UCSD-AML1 (cell line): ENCODE data around the gene SSNA1.

Experiments used
- DNase-seq: peaks from one replicate; lab custom pipeline; 2025; ENCODE audit not compliant: unreplicated experiment; lab: John Stamatoyannopoulos, UW

SSNA1 gene

GRCh38 chr9:137182836-137183235 is 5.6 kb upstream of the SSNA1 start:
- no peak for DNase-seq

DNA sequence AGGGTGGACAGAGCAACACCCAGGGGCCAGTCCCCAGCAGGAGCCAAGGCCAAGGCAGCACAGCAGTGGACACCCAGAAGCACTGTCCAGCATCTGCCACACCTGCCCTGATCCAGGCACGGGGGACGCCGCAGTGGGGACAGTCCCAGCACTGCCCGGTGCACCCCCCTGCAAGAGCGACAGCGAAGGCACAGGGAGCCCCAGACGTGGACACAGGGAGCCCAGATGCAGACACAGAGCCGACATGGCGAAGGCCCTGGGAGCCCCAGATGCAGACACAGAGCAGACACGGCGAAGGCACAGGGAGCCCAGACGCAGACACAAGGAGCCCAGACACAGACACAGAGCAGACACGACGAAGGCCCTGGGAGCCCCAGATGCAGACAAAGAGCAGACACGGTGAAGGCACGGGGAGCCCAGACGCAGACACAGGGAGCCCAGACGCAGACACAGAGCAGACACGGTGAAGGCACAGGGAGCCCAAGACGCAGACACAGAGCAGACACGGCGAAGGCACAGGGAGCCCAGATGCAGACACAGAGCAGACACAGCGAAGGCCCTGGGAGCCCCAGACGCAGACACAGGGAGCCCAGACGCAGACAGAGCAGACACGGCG is 4.4 kb upstream of the SSNA1 start:
- DNase-seq: no peak

GRCh38 chr9:137184881-137185660 is 3.4 kb upstream of the SSNA1 start:
- DNase-seq: no peak

DNA sequence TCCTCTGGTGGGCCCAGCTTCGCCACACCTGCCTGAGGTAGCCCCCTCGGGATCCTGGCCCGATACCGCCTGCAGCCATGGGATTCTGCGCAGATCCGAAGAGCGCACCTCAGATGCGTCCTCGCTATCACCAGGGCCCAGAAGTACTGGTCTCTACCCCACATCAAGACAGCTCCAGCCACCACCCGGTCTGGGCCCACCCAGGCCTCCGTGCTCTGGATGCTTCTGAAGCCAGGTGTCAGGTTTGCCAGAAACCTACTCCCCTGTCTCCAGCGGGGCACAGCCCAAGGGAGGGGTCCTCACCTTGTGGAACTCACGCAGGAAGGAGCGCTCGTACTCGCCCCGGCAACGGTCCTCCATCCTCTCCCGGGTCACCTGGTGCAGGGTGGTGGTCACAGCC is 2.6 kb upstream of the SSNA1 start:
- DNase-seq: no peak

GRCh38 chr9:137186385-137186784 is 2.1 kb upstream of the SSNA1 start:
- DNase-seq: no peak

DNA sequence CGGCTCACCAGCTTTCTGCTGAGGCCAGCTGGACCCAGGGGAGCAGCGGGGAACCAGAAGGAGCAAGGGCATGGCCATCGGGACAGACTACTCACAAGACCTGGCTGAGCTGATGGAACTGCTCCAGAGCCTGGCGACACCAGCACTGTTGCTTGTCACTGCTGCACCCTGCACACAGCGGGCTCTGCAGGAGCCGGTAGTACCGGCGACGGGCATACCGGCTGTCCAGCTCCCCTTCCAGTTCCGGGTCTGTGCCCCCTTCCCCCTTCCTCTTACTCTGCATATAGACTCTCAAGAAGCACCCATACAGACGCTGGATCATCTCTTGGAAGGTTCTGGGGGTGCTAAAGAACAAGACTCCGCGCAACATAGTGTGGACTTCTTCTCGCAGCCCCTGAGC is 1.1 kb upstream of the SSNA1 start:
- no peak for DNase-seq

DNA sequence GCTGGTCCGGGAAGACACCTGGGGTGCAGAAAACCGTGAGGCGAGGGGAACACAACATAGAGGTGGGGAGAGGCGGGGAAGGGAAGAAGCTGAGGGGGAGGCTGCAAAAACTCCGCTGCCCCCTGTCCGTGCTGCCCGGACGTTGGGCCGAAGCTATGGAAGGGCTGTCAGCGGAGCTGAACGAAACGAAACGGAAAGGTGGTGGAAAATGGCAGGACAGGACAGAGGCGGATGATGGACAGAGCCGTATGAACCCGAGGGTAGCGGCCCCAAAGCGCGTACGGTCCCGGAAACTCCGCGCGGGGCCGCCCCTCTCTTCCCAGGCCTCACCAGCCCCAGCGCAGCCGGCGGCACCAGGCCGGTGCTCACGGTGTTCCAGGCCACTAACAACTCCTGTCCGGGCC is 388 bp upstream of the SSNA1 start:
- no peak for DNase-seq

- no peak for DNase-seq
These were observed 1.1 kb downstream of the SSNA1 start for GRCh38 chr9:137189297-137190295.

DNA sequence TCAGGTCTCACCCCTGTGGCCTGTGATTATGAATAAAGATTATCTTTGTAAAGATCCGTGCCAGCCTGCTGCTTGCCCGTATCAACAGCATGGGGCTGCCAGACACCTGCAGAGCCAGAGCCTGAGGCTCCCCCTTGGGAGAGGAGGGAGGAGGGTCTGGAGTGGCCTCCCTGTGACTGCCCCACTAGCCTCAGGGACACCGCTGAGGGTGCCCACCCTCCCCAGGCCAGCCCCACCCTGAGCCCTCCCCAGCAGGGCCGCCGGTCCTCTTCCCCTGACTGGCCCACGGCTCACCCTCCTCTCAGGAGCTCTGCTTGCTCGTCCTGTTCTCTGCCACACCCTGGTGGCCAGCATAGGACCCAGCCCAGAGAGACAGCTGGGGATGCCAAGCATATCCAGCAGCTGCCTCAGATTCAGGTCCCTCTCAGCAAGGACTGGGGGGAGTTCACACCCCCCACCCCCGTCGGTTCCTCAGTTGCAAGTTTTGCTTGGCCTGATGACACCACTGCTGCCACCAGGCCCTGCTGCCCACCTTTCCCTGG is 1.9 kb downstream of the SSNA1 start:
- DNase-seq: no peak

GRCh38 chr9:137191245-137191644 is 2.8 kb downstream of the SSNA1 start:
- no peak for DNase-seq

DNA sequence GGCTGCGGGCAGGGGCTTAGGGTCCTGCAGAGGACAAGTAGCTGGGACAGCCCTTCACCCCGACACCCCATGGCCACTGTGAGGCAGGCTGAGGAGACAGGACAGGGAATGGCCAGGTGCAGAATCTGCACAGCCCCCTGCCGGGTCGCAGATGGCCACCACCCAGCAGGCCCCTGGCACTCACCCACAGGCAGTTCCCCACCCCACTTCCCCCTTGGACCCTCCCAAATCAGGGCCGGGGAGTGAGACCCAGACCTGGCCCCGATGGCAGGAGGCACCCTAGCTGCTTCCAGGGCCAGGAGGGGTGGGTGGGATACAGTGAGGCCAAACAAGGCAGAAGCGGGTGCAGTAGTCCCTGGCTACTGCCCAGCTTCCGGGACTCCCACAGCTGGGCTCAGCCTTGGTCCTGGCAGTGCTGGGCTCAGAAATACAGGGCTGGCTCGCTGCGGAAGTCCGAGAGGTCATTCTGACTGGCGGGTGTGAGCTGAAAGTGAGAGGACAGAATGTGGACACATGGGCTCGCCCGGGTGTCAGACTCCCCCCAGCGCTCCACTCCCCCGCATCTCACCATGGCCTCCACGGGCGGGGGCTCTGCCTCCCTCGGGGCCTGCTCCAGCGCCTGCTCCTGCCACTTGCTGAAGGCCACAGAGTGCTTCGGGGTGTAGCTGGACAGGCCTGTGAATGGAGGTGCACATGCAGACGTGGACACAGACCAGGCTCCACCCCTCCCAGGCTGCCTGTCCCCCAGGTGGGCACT is 3.4 kb downstream of the SSNA1 start:
- DNase-seq: no peak

GRCh38 chr9:137192448-137192780 is 3.9 kb downstream of the SSNA1 start:
- no peak for DNase-seq

- no peak for DNase-seq
These were observed 4.4 kb downstream of the SSNA1 start for GRCh38 chr9:137192859-137193258.

GRCh38 chr9:137193771-137194170 is 5.3 kb downstream of the SSNA1 start:
- no peak for DNase-seq

- DNase-seq: no peak
These were observed 5.9 kb downstream of the SSNA1 start for GRCh38 chr9:137194388-137194787.

GRCh38 chr9:137194909-137195308 is 6.4 kb downstream of the SSNA1 start:
- no peak for DNase-seq

DNA sequence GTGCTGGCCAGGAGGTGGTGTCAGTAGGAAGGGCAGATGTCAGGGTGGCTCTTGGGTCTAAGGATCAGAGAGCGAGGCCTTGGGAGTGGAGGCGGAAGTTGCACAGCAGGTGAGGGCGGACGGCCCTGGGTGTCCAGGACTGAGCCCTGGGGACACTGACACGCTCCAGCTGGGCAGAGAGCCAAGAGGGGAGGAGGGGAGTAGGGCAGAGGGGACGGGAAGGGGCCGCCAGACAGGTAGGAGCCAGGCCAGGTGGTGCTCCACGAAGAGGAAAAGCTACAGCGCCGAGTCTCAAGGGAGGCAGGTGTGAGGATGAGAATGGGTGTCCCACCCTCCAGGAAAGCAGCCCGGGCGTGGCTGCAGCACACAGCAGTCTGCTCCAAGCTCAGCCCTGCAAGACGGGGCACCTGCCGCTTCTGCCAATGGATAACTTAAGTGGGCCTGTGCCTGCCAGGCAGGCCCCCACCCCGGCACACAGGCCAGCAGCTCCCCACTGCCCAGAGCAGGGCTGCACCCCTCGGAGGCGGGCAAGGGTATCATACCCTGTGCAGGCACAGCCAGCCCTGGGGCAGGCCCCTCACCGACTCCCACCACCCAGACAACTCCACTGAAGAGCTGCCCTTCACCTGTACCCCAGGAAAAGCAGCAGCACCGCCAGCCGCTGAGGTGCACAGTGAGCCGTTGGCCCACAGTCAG is 7.2 kb downstream of the SSNA1 start:
- DNase-seq: no peak

DNA sequence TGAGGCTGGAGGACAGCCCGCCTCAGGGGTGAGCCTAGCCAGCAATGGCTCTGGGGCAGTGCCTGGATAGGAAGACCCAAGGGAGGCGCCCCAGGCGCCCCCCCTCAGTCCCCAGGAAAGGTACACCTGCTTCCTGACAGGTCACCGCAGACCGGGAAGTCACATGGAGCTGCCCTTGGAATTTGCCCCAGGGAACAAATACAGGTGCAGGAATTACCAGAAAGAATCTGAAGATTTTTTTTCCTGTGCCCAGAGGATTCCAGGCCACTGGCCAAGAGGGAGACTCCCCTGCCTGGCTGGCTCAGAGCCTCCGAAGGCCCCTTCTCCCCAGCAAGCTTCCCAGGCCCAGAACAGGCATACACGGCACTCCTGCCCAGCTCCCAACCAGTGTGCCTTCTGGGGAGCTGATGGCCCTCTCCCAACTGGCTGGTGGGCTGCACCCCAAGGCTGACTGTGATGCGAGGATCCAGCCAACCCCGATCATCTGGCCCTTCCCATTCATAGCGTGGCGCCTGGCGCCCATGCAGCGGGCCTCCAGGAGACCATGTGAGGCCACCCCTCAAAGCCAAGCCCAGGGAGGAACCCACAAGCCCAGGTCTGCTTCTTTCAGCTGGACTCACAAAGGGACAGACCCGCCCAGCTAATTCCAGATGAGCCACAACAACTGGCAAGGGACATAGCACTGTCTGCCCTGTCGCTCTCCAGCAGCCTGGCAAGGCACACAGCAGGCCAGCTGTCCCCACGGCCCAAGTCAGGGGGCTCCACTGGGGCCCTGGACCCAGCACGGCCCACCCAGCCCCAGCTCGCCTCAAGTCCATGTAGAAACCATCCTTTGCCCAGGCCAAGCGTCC is 9.8 kb downstream of the SSNA1 start:
- no peak for DNase-seq

DNA sequence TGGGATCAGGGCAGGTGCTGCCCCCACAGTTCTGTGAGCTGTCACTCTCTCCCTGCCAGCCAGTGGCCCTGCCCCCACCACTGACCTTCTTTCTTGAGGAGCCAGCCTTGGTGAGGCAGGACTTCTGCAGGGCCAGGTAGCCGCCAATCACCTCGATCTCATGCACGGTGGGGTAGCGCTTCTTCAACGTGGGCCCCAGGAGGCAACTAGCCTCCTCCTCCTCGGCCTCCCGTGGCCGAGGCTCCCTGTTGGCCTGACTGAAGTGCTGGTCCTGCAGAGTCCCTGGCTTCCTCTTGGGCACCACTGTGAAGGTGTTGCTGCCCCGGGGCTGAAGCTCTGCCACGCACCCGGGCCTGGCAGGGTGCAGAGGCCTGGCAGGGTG is 10.4 kb downstream of the SSNA1 start:
- no peak for DNase-seq
